GM12891 (cell line): Measurements from ENCODE around the gene SARDH.

ENCODE experiments used
- DNase-seq: peaks from one replicate; pipeline ENCODE4 v3.0.0; 2011; ENCODE audit warnings: low spot score; ENCODE audit not compliant: insufficient read length
- FAIRE-seq: peaks from 2 replicates; lab custom pipeline; 2011; peaks lifted over from hg19 to GRCh38; lab: Jason Lieb, UNC
- PAX5 ChIP-seq: IDR thresholded peaks from 2 replicates; pipeline ENCODE4 v1.6.1; 2011; ENCODE audit warnings: low read length, moderate library complexity, mild to moderate bottlenecking; ENCODE audit not compliant: insufficient read depth, severe bottlenecking
- POLR2A ChIP-seq: IDR thresholded peaks from 2 replicates; pipeline ENCODE4 v1.6.1; 2011; ENCODE audit warnings: low read depth, low read length, control low read depth
- POLR2AphosphoS5 ChIP-seq: IDR thresholded peaks from 2 replicates; pipeline ENCODE4 v1.6.1; 2011; ENCODE audit warnings: low read depth, low read length, control low read depth
- POU2F2 ChIP-seq: IDR thresholded peaks from 2 replicates; pipeline ENCODE4 v1.6.1; 2011; ENCODE audit warnings: low read depth, mild to moderate bottlenecking, control low read depth, low read length, moderate library complexity
- SPI1 ChIP-seq: IDR thresholded peaks from 2 replicates; pipeline ENCODE4 v1.6.1; 2011; ENCODE audit warnings: low read depth, low read length, control low read depth
- TAF1 ChIP-seq: IDR thresholded peaks from 2 replicates; pipeline ENCODE4 v1.6.1; 2011; ENCODE audit warnings: low read depth, low read length, control low read depth

SARDH gene

GRCh38 chr9:133727876-133728441, 10.2 kb downstream of the SARDH start:
- no peak for DNase-seq
- FAIRE-seq, result no peak
- no peak for TF ChIP-seq POLR2AphosphoS5
- no peak for TF ChIP-seq POLR2A
- no peak for TF ChIP-seq POU2F2
- TF ChIP-seq PAX5, result no peak
- no peak for TF ChIP-seq TAF1
- no peak for TF ChIP-seq SPI1

DNA sequence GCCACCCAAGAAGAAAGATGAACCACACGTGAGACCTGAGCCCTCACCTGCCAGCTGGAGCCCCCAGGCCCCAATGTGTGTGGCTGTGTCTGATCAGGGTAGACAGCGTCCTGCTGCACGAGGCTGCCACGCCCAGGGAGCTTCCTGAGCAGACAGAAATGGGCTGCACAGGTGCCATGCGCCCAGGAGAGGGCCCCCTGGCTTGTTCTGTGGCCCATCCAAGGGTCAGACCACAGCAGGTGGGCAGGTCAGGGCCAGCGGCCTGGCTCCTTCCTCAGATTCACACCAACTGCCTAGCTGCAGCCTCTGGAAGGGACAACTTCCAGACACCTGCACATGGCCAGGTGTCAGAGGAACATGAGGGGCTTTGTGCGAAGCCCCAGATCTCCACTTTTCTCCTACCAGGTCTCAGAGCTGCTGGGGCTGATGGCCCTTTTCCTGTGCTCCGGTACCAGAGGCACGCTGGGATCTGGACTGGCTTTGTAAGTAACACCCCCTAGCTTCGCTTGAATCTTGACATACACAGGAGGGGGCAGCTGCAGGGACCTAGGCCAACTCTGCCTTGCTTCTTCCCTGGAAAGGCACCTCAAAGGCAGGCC, 10.8 kb downstream of the SARDH start:
- FAIRE-seq (no peak), DNase-seq (no peak)
- no peak for TF ChIP-seq SPI1
- TF ChIP-seq POLR2A, result no peak
- TF ChIP-seq POU2F2, result no peak
- no peak for TF ChIP-seq PAX5
- TF ChIP-seq POLR2AphosphoS5, result no peak
- no peak for TF ChIP-seq TAF1

- DNase-seq, result no peak
- FAIRE-seq, result no peak
- TF ChIP-seq POLR2A, result no peak
- no peak for TF ChIP-seq TAF1
- TF ChIP-seq SPI1, result no peak
- TF ChIP-seq POLR2AphosphoS5, result no peak
- TF ChIP-seq PAX5, result no peak
- TF ChIP-seq POU2F2, result no peak
These were observed 11.5 kb downstream of the SARDH start for GRCh38 chr9:133726401-133727276.

DNA sequence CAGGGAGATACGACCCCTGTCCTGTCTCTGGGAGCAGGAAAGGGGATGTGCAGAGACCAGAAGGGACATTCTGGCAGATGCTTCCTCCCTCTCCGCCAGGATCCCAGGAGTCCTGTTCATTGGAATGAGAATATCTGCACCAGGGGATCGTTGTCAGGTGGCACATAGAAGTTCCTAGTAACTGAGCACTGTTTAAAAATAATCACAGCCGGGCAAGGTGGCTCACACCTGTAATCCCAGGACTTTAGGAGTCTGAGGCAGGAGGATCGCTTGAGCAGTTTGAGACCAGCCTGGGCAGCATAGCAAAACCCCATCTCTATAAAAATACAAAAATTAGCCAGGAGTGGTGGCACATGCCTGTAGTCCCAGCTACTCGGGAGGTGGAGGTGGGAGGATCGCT, 12.3 kb downstream of the SARDH start:
- TF ChIP-seq POLR2A (no peak), POU2F2 (no peak), PAX5 (no peak), POLR2AphosphoS5 (no peak), TAF1 (no peak), SPI1 (no peak)
- FAIRE-seq (no peak), DNase-seq (no peak)

GRCh38 chr9:133718563-133719315, 19.4 kb downstream of the SARDH start:
- FAIRE-seq (no peak), DNase-seq (no peak)
- TF ChIP-seq TAF1 (no peak), POLR2A (no peak), PAX5 (no peak), SPI1 (no peak), POLR2AphosphoS5 (no peak), POU2F2 (no peak)

DNA sequence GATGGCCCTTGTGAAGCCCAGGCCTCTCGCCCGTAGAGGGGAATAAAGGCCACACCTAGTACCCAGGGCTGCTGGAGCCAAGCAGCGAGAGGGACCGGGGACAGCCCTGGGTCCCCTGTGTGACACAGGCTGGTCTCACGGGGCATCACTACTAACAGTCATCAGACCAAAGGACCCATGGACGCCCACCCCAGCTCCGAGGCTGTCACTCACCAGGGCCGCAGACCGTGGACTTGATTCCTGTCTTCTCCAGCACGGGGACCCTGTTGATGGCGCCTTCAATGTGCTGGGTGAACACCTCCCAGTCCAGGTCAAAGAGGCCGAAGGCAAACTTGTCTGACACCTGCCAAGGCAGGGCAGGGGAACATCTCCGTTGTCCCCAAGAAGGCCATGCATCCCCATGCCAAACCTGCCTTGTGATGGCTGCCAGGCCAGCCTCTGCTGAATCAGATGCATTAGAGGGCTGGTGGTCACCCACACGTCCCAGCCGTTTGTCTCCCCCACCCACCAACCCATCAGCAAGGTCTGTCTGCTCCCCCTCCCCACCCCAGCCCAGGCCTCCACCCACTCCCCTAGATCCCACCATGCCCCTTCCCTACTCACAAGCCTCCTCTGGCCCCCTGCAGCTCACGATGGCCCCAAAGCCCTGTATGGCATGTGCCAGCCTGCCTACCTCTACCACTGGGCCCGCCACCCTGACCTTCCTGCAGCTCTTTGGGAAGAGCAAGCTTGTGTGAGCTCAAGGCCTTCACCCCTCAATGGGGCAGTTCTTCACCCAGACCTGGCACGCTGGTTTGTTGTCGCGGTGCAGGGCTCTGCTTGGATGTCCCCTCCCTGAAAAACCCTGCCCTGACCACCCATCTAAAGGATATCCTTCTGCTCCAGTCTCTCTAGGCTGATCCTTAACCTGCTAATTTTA, 20.8 kb downstream of the SARDH start:
- FAIRE-seq (no peak), DNase-seq (no peak)
- TF ChIP-seq POLR2AphosphoS5 (no peak), PAX5 (no peak), SPI1 (no peak), POU2F2 (no peak), POLR2A (no peak), TAF1 (no peak)

DNA sequence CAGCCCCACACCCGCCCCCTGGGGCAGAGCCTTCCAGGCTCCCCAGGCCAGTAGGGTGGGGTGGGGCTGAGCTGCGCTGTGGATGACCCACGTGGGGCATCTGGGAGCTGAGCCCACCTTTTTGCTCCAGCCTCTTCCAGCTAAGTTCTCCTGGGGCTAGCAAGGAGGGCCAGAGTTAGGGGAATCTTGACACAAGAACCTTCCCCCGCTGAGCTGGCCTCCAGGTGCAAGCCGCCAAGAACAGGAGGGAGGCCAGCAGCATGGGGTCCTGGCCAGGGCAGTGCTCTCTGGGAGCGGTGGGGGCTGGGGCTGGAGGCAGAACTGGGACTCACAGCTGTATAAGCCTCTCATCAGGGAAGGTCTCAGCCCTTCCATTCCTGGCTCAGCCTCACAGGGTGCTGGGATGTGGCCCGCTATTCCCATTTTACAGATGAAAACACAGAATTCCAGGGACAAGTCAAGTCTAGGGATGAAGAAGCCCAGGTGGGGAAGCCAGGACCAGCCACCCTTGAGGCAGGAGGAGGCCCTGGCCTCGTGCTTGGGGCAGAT, 21.5 kb downstream of the SARDH start:
- no peak for FAIRE-seq
- TF ChIP-seq PAX5 (no peak), POLR2AphosphoS5 (no peak), POLR2A (no peak), TAF1 (no peak), POU2F2 (no peak), SPI1 (no peak)

DNA sequence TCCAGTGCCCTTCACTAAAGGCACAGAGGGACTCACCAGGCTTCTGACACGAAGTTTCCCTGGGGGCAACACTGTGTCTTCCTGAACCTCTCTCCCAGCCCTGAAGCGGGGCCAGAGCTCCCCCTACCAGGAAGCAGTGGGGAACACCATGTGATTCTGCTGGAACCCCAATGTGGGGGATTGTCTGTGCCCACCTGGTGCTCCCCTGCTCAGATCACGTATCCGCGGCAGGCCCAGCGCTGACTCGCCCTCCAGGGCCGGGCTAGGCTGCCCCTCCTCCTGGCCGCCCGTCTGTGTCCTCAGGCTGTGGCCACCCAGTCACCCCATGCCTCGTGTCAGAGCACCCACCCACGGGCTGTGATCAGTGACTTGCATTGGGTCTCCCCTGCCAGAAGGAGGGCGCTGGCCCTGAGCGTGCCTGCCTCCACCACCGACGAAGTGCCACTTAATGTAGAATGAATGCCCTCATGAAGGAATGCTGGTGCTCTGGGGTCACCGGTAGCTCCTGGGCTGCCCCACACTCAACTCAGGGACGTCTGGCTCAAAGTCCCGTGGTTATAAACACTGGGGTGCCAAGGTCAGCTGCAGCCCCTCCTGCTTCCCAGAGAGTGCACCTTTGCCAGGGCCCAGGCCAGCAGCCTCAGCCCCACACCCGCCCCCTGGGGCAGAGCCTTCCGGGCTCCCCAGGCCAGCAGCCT, 22.1 kb downstream of the SARDH start:
- TF ChIP-seq TAF1, result no peak
- TF ChIP-seq SPI1, result no peak
- no peak for TF ChIP-seq POLR2AphosphoS5
- no peak for TF ChIP-seq POLR2A
- no peak for TF ChIP-seq PAX5
- no peak for TF ChIP-seq POU2F2
- FAIRE-seq (no peak), DNase-seq (no peak)

More for the DNA sequence above, 21.5 kb downstream of the SARDH start:
- DNase-seq, result no peak
